Adrenal gland (tissue), 5 donors: ENCODE data around the gene RAMP3.

Experiments used
- CTCF ChIP-seq, 6 experiments: fragments of 450-650 bp in 4 of 6; fragments of 200-600 bp in 2 of 6; sonication (generic) in 1 of 6; IDR thresholded peaks; 1 replicate in 5 of 6; 2 replicates in 1 of 6; pipeline versions ENCODE4 v1.5.1 to v1.8.0; 2016 to 2021; ENCODE audit warnings: antibody characterized with exemption in 6 of 6, mild to moderate bottlenecking in 2 of 6, moderate library complexity in 1 of 6
- POLR2A ChIP-seq, 2 donors: fragments of 450-650 bp; IDR thresholded peaks; one replicate each; pipeline ENCODE4 v1.6.1; 2017; ENCODE audit warnings: antibody characterized with exemption in 2 of 2, mild to moderate bottlenecking in 2 of 2, moderate library complexity in 1 of 2
- donor health status: DM: no; HTN: no; CAD: no.

- TF ChIP-seq CTCF (IDR thresholded peaks at IDR 0.05), result no peak
- no peak for TF ChIP-seq POLR2A (IDR thresholded peaks at IDR 0.05)
These were observed 4.8 kb downstream of the RAMP3 start for GRCh38 chr7:45162311-45162845.
